Measurements from ENCODE around the gene IFIT3.

IFIT3 gene

GRCh38 chr10:89369156-89370105 is 41.6 kb downstream of the IFIT3 start:
- Histone ChIP-seq H3K36me3 (ENCODE audit: control insufficient read depth, low read depth, low read length) (no peaks in the 10 kb centered on the region), H3K27ac (ENCODE audit: low read length) (no peak overlapping the region), H3K4me3 (ENCODE audit: low read length) (no peak overlapping the region), H3K9me3 (ENCODE audit: control insufficient read depth, low read depth, low read length) (no peaks in the 10 kb centered on the region), H3K27me3 (ENCODE audit: control insufficient read depth, insufficient read depth, low read length) (no peaks in the 10 kb centered on the region), H3K9ac (ENCODE audit: low read length) (no peak overlapping the region), H3K4me1 (ENCODE audit: control insufficient read depth, low read depth, low read length) (peaks cover 6% of the 10 kb centered on the region)

GRCh38 chr10:89371079-89371478 is 43.3 kb downstream of the IFIT3 start:
- H3K27ac ChIP-seq (ENCODE audit: low read length): no peak overlapping the region
- H3K9me3 ChIP-seq (ENCODE audit: control insufficient read depth, low read depth, low read length): no peaks in the 10 kb centered on the region
- H3K27me3 ChIP-seq (ENCODE audit: control insufficient read depth, insufficient read depth, low read length): no peaks in the 10 kb centered on the region
- H3K9ac ChIP-seq (ENCODE audit: low read length): no peak overlapping the region
- H3K4me3 ChIP-seq (ENCODE audit: low read length): no peak overlapping the region
- H3K4me1 ChIP-seq (ENCODE audit: control insufficient read depth, low read depth, low read length): peaks cover 6% of the 10 kb centered on the region
- no peaks in the 10 kb centered on the region for H3K36me3 ChIP-seq (ENCODE audit: control insufficient read depth, low read depth, low read length)

GRCh38 chr10:89371987-89372386 is 44.2 kb downstream of the IFIT3 start:
- Histone ChIP-seq H3K9ac (ENCODE audit: low read length) (no peak overlapping the region), H3K9me3 (ENCODE audit: control insufficient read depth, low read depth, low read length) (no peaks in the 10 kb centered on the region), H3K27ac (ENCODE audit: low read length) (no peak overlapping the region), H3K36me3 (ENCODE audit: control insufficient read depth, low read depth, low read length) (no peaks in the 10 kb centered on the region), H3K4me3 (ENCODE audit: low read length) (no peak overlapping the region), H3K27me3 (ENCODE audit: control insufficient read depth, insufficient read depth, low read length) (no peaks in the 10 kb centered on the region), H3K4me1 (ENCODE audit: control insufficient read depth, low read depth, low read length) (peaks cover 6% of the 10 kb centered on the region)

GRCh38 chr10:89373916-89374711 is 46.3 kb downstream of the IFIT3 start:
- no peak overlapping the region for H3K4me3 ChIP-seq (ENCODE audit: low read length)
- H3K9me3 ChIP-seq (ENCODE audit: control insufficient read depth, low read depth, low read length): no peaks in the 10 kb centered on the region
- no peak overlapping the region for H3K9ac ChIP-seq (ENCODE audit: low read length)
- H3K27ac ChIP-seq (ENCODE audit: low read length): no peak overlapping the region
- peaks cover 3% of the 10 kb centered on the region for H3K4me1 ChIP-seq (ENCODE audit: control insufficient read depth, low read depth, low read length)
- H3K36me3 ChIP-seq (ENCODE audit: control insufficient read depth, low read depth, low read length): no peaks in the 10 kb centered on the region
- H3K27me3 ChIP-seq (ENCODE audit: control insufficient read depth, insufficient read depth, low read length): no peaks in the 10 kb centered on the region

GRCh38 chr10:89374713-89375141 is 46.9 kb downstream of the IFIT3 start:
- Histone ChIP-seq H3K27ac (ENCODE audit: low read length) (no peak overlapping the region), H3K9ac (ENCODE audit: low read length) (no peak overlapping the region), H3K4me1 (ENCODE audit: control insufficient read depth, low read depth, low read length) (peaks cover 3% of the 10 kb centered on the region)

GRCh38 chr10:89377705-89378637 is 50.2 kb downstream of the IFIT3 start, which contains the start of gene IFIT1B:
Gene IFIT1B (plus strand): TSS chr10:89378056. CDS start chr10:89378136, 80 bp downstream.
- Histone ChIP-seq H3K27ac (ENCODE audit: low read length) (no peak within 1 kb of the TSS), H3K4me1 (ENCODE audit: control insufficient read depth, low read depth, low read length) (peaks cover 3% of the 10 kb centered on the region), H3K4me3 (ENCODE audit: low read length) (no peak within 1 kb of the TSS), H3K36me3 (ENCODE audit: control insufficient read depth, low read depth, low read length) (no peaks in the 10 kb centered on the region), H3K27me3 (ENCODE audit: control insufficient read depth, insufficient read depth, low read length) (no peaks in the 10 kb centered on the region), H3K9me3 (ENCODE audit: control insufficient read depth, low read depth, low read length) (no peaks in the 10 kb centered on the region), H3K9ac (ENCODE audit: low read length) (no peak within 1 kb of the TSS)

More at GRCh38 chr10:89374713-89375141, 46.9 kb downstream of the IFIT3 start:
- H3K27me3 ChIP-seq (ENCODE audit: control insufficient read depth, insufficient read depth, low read length): no peaks in the 10 kb centered on the region
- H3K4me3 ChIP-seq (ENCODE audit: low read length): no peak overlapping the region
- H3K36me3 ChIP-seq (ENCODE audit: control insufficient read depth, low read depth, low read length): no peaks in the 10 kb centered on the region
- H3K9me3 ChIP-seq (ENCODE audit: control insufficient read depth, low read depth, low read length): no peaks in the 10 kb centered on the region

- H3K4me3 ChIP-seq (ENCODE audit: low read length): no peak overlapping the region
- H3K9ac ChIP-seq (ENCODE audit: low read length): no peak overlapping the region
- no peaks in the 10 kb centered on the region for H3K9me3 ChIP-seq (ENCODE audit: control insufficient read depth, low read depth, low read length)
- H3K27me3 ChIP-seq (ENCODE audit: control insufficient read depth, insufficient read depth, low read length): no peaks in the 10 kb centered on the region
- no peaks in the 10 kb centered on the region for H3K36me3 ChIP-seq (ENCODE audit: control insufficient read depth, low read depth, low read length)
- H3K27ac ChIP-seq (ENCODE audit: low read length): no peak overlapping the region
- peaks cover 3% of the 10 kb centered on the region for H3K4me1 ChIP-seq (ENCODE audit: control insufficient read depth, low read depth, low read length)
These were observed 51.3 kb downstream of the IFIT3 start for GRCh38 chr10:89379103-89379502.

- H3K9me3 ChIP-seq (ENCODE audit: control insufficient read depth, low read depth, low read length): no peaks in the 10 kb centered on the region
- H3K27ac ChIP-seq (ENCODE audit: low read length): no peak overlapping the region
- H3K4me3 ChIP-seq (ENCODE audit: low read length): no peak overlapping the region
- H3K4me1 ChIP-seq (ENCODE audit: control insufficient read depth, low read depth, low read length): peaks cover 3% of the 10 kb centered on the region
- no peaks in the 10 kb centered on the region for H3K36me3 ChIP-seq (ENCODE audit: control insufficient read depth, low read depth, low read length)
- H3K27me3 ChIP-seq (ENCODE audit: control insufficient read depth, insufficient read depth, low read length): no peaks in the 10 kb centered on the region
- H3K9ac ChIP-seq (ENCODE audit: low read length): no peak overlapping the region
These were observed 55.0 kb downstream of the IFIT3 start for GRCh38 chr10:89382757-89383156.

GRCh38 chr10:89384474-89385340 is 56.9 kb downstream of the IFIT3 start:
- Histone ChIP-seq H3K4me3 (ENCODE audit: low read length) (no peak overlapping the region), H3K27me3 (ENCODE audit: control insufficient read depth, insufficient read depth, low read length) (no peaks in the 10 kb centered on the region), H3K9me3 (ENCODE audit: control insufficient read depth, low read depth, low read length) (no peaks in the 10 kb centered on the region), H3K9ac (ENCODE audit: low read length) (no peak overlapping the region), H3K36me3 (ENCODE audit: control insufficient read depth, low read depth, low read length) (no peaks in the 10 kb centered on the region), H3K27ac (ENCODE audit: low read length) (no peak overlapping the region), H3K4me1 (ENCODE audit: control insufficient read depth, low read depth, low read length) (no peaks in the 10 kb centered on the region)

GRCh38 chr10:89388806-89389205 is 61.0 kb downstream of the IFIT3 start:
- peaks cover 5% of the 10 kb centered on the region for H3K4me1 ChIP-seq (ENCODE audit: control insufficient read depth, low read depth, low read length)
- H3K4me3 ChIP-seq (ENCODE audit: low read length): no peak overlapping the region
- no peak overlapping the region for H3K27ac ChIP-seq (ENCODE audit: low read length)
- H3K9ac ChIP-seq (ENCODE audit: low read length): no peak overlapping the region
- no peaks in the 10 kb centered on the region for H3K36me3 ChIP-seq (ENCODE audit: control insufficient read depth, low read depth, low read length)
- H3K27me3 ChIP-seq (ENCODE audit: control insufficient read depth, insufficient read depth, low read length): no peaks in the 10 kb centered on the region
- no peaks in the 10 kb centered on the region for H3K9me3 ChIP-seq (ENCODE audit: control insufficient read depth, low read depth, low read length)
